K562 (cell line): Measurements from ENCODE around the gene ZNF280D. TPM values are rescaled to one million over a fixed set of nuclear protein-coding genes. Genes with fewer than 3 reads are reported as not detected.

Source experiments
- ATAC-seq: fragments of 200-7000 bp; cut with Tn5 transposase; 3 replicates; pipeline ENCODE4 v1.9.1; 2020; ENCODE audit warnings: moderate library complexity
- BruUV-seq: library from RNA; stranded (reverse); fragments of 400-500 nt; replicated peaks from 2 replicates; lab custom pipeline; 2021; lab: Mats Ljungman, UMichigan
- CTCF ChIA-PET: fragments of 300-600 bp; formaldehyde crosslinking; extraction: SDS; loops from one replicate; lab custom pipeline; 2021; ENCODE audit warnings: low intra/inter-chr PET ratio; lab: Yijun Ruan, JAX
- POLR2A ChIA-PET: fragments of 300-600, 350-650 bp; sonication (Branson Sonifier 250); formaldehyde crosslinking; extraction: SDS; loops from one replicate; lab custom pipeline; 2021; ENCODE audit warnings: antibody characterized with exemption, inconsistent platforms; lab: Yijun Ruan, JAX
- DNase-seq, 4 experiments: peaks; one replicate each; pipeline versions ENCODE4 v3.0.0 to v3.0.0-alpha.2; 2011 to 2018; ENCODE audit warnings: low spot score in 3 of 4, mixed read lengths in 3 of 4; ENCODE audit errors: extremely low read depth in 1 of 4
- FAIRE-seq: peaks from 2 replicates; lab custom pipeline; 2011; peaks lifted over from hg19 to GRCh38; lab: Jason Lieb, UNC
- H2AFZ ChIP-seq: 2 replicates; pipeline ENCODE4 v1.6.0; 2011; ENCODE audit warnings: low read depth, low read length, control low read depth, inconsistent platforms
- H3K27ac ChIP-seq: fragments of 200-600 bp; 3 replicates; pipeline ENCODE4 v1.8.0; 2011; ENCODE audit warnings: low read depth, mild to moderate bottlenecking, control low read depth, inconsistent platforms, low read length, moderate library complexity, mixed read lengths; ENCODE audit errors: extremely low read depth
- H3K27me3 ChIP-seq, 2 experiments: fragments of 300-600 bp in 1 of 2; 2 replicates in 1 of 2; 3 replicates in 1 of 2; pipeline versions ENCODE4 v1.6.0 to v1.8.0; 2011; ENCODE audit warnings: inconsistent platforms in 2 of 2, low read length in 2 of 2, mild to moderate bottlenecking in 1 of 2, mixed read lengths in 1 of 2, moderate library complexity in 1 of 2; ENCODE audit not compliant: control insufficient read depth in 2 of 2, insufficient read depth in 2 of 2
- H3K36me3 ChIP-seq: fragments of 300-600 bp; 3 replicates; pipeline ENCODE4 v1.8.0; 2011; ENCODE audit warnings: mild to moderate bottlenecking, low read length, inconsistent platforms; ENCODE audit not compliant: control insufficient read depth, insufficient read depth
- H3K4me1 ChIP-seq, 2 experiments: fragments of 200-600 bp in 1 of 2; replicated peaks in 1 of 2; 2 replicates in 1 of 2; 3 replicates in 1 of 2; pipeline versions ENCODE4 v1.5.1 to v1.8.0; 2011; ENCODE audit warnings: inconsistent platforms in 2 of 2, low read length in 2 of 2, mild to moderate bottlenecking in 1 of 2, mixed read lengths in 1 of 2, moderate library complexity in 1 of 2; ENCODE audit not compliant: control insufficient read depth in 2 of 2, insufficient read depth in 2 of 2
- H3K4me2 ChIP-seq: 2 replicates; pipeline ENCODE4 v1.6.1; 2011; ENCODE audit warnings: low read length, control low read depth, inconsistent platforms, mixed read lengths; ENCODE audit not compliant: insufficient read depth
- H3K4me3 ChIP-seq: fragments of 200-600 bp; sonication (generic), shearing (Covaris generic); 2 replicates; pipeline ENCODE4 v1.5.1; 2016; ENCODE audit warnings: control low read depth, inconsistent platforms
- H3K79me2 ChIP-seq: fragments of 200-600 bp; 3 replicates; pipeline ENCODE4 v1.8.0; 2011; ENCODE audit warnings: low read length, inconsistent platforms; ENCODE audit not compliant: control insufficient read depth, insufficient read depth
- H3K9ac ChIP-seq, 2 experiments: 2 replicates each; pipeline versions ENCODE4 v1.6.0 to v1.6.1; 2011; ENCODE audit warnings: low read depth in 2 of 2, low read length in 2 of 2, control low read depth in 1 of 2, inconsistent platforms in 1 of 2, mild to moderate bottlenecking in 1 of 2, mixed read lengths in 1 of 2; ENCODE audit not compliant: insufficient read depth in 1 of 2
- H3K9me1 ChIP-seq: one replicate; pipeline ENCODE4 v1.6.0; 2011; ENCODE audit warnings: inconsistent platforms, mild to moderate bottlenecking, low read length, moderate library complexity; ENCODE audit not compliant: control insufficient read depth, insufficient read depth
- H3K9me3 ChIP-seq: replicated peaks from 2 replicates; pipeline ENCODE4 v1.5.1; 2011; ENCODE audit warnings: low read depth, low read length, inconsistent platforms; ENCODE audit not compliant: control insufficient read depth, insufficient read depth
- H4K20me1 ChIP-seq: replicated peaks from 2 replicates; pipeline ENCODE4 v1.6.1; 2011; ENCODE audit warnings: low read length, inconsistent platforms, mixed read lengths; ENCODE audit not compliant: control insufficient read depth, insufficient read depth
- ARID1B ChIP-seq: fragments of 450-650 bp; IDR thresholded peaks from 2 replicates; pipeline ENCODE4 v1.6.1; 2016; ENCODE audit warnings: antibody characterized with exemption, mild to moderate bottlenecking, inconsistent platforms
- ATF3 ChIP-seq, 2 experiments: fragments of 450-650 bp in 1 of 2; sonication (generic) in 1 of 2; formaldehyde crosslinking in 1 of 2; IDR thresholded peaks in 1 of 2; conservative IDR thresholded peaks in 1 of 2; 2 replicates each; pipeline versions ENCODE4 v1.6.1 to v1.8.1; 2016 to 2023; ENCODE audit warnings: mild to moderate bottlenecking in 2 of 2, moderate library complexity in 2 of 2, inconsistent platforms in 1 of 2, missing genetic modification reagents in 1 of 2
- BHLHE40 ChIP-seq: IDR thresholded peaks from 2 replicates; pipeline ENCODE4 v1.6.1; 2011; ENCODE audit warnings: low read length, improper control_type of control experiment
- BRF2 ChIP-seq: IDR thresholded peaks from 3 replicates; pipeline ENCODE4 v1.6.1; 2011; ENCODE audit warnings: borderline replicate concordance, mild to moderate bottlenecking; ENCODE audit not compliant: insufficient read length, insufficient read depth
- C11orf30 ChIP-seq: fragments of 450-650 bp; IDR thresholded peaks from 2 replicates; pipeline ENCODE4 v1.6.1; 2016; ENCODE audit warnings: low read depth, mild to moderate bottlenecking
- CBX2 ChIP-seq: fragments of 200-600 bp; sonication (generic); IDR thresholded peaks from one replicate; pipeline ENCODE4 v1.6.1; 2012; ENCODE audit warnings: mild to moderate bottlenecking, low read length, inconsistent platforms; ENCODE audit not compliant: insufficient read depth, poor library complexity, severe bottlenecking
- DPF2 ChIP-seq: fragments of 450-650 bp; IDR thresholded peaks from 2 replicates; pipeline ENCODE4 v1.6.1; 2016
- ETV6 ChIP-seq, 3 experiments: fragments of 150-350 bp in 1 of 3; sonication (generic) in 1 of 3; formaldehyde crosslinking in 1 of 3; IDR thresholded peaks; 2 replicates each; pipeline versions ENCODE4 v1.6.1 to v1.8.0; 2014 to 2022; ENCODE audit warnings: borderline replicate concordance in 2 of 3, low read depth in 2 of 3, antibody characterized with exemption in 1 of 3, low read length in 1 of 3, mild to moderate bottlenecking in 1 of 3, missing genetic modification reagents in 1 of 3
- EZH2 ChIP-seq: IDR thresholded peaks from 2 replicates; pipeline ENCODE4 v1.6.1; 2012; ENCODE audit warnings: low read depth, mild to moderate bottlenecking, inconsistent platforms, low read length, borderline replicate concordance
- FOXK2 ChIP-seq, 2 experiments: fragments of 450-650 bp; IDR thresholded peaks in 1 of 2; conservative IDR thresholded peaks in 1 of 2; 2 replicates each; pipeline ENCODE4 v1.6.1; 2016; ENCODE audit warnings: low read depth in 2 of 2, mild to moderate bottlenecking in 1 of 2
- HLTF ChIP-seq: fragments of 450-650 bp; IDR thresholded peaks from 2 replicates; pipeline ENCODE4 v1.6.1; 2016
- JUN ChIP-seq, 2 experiments: sonication (generic) in 1 of 2; formaldehyde crosslinking in 1 of 2; IDR thresholded peaks; 2 replicates each; pipeline versions ENCODE4 v1.6.1 to v1.8.0; 2012 to 2022; ENCODE audit warnings: borderline replicate concordance in 2 of 2, mild to moderate bottlenecking in 2 of 2, improper control_type of control experiment in 1 of 2, low read depth in 1 of 2, low read length in 1 of 2, missing genetic modification reagents in 1 of 2
- MAFK ChIP-seq: IDR thresholded peaks from 2 replicates; pipeline ENCODE4 v1.6.1; 2011; ENCODE audit warnings: low read length, improper control_type of control experiment
- MYNN ChIP-seq, 2 experiments: sonication (generic); formaldehyde crosslinking in 1 of 2; IDR thresholded peaks; 2 replicates each; pipeline versions ENCODE4 v1.5.0 to v1.6.1; 2016 to 2020; ENCODE audit warnings: antibody characterized with exemption in 1 of 2, missing genetic modification reagents in 1 of 2
- RAD51 ChIP-seq: fragments of 450-650 bp; IDR thresholded peaks from 2 replicates; pipeline ENCODE4 v1.7.1; 2016; ENCODE audit warnings: low read depth, mild to moderate bottlenecking, borderline replicate concordance
- RBM34 ChIP-seq: fragments of 200-400 bp; formaldehyde crosslinking; IDR thresholded peaks from 2 replicates; pipeline ENCODE4 v1.6.1; 2018; ENCODE audit warnings: low read length, borderline replicate concordance; ENCODE audit not compliant: insufficient read depth
- SMARCE1 ChIP-seq: fragments of 450-650 bp; IDR thresholded peaks from 2 replicates; pipeline ENCODE4 v1.7.1; 2016; ENCODE audit warnings: mild to moderate bottlenecking
- TFAP4 ChIP-seq: sonication (generic); formaldehyde crosslinking; IDR thresholded peaks from 2 replicates; pipeline ENCODE4 v1.8.0; 2022; ENCODE audit warnings: missing genetic modification reagents, mild to moderate bottlenecking, moderate library complexity, borderline replicate concordance
- ZSCAN32 ChIP-seq: fragments of 450-650 bp; formaldehyde crosslinking; IDR thresholded peaks from 2 replicates; pipeline ENCODE4 v1.4.0; 2020; ENCODE audit warnings: mild to moderate bottlenecking, moderate library complexity
- WGBS: fragments of 100-300 bp; shearing (Covaris generic); methylation state at CpG from one replicate; pipeline ENCODE4 v1.1.6; 2016; ENCODE audit warnings: low coverage, mixed read lengths; ENCODE audit not compliant: insufficient coverage; ENCODE audit errors: missing lambda C conversion rate; 5-methylcytosine and 5-hydroxymethylcytosine counted together
- in situ Hi-C: fragments of 300-500 bp; cut with MboI; formaldehyde crosslinking; loops from 4 replicates; pipeline ENCODE4 v1.15.0; 2018; ENCODE audit warnings: inconsistent platforms, mixed read lengths
- intact Hi-C: fragments of 100-400 bp; cut with micrococcal nuclease; formaldehyde crosslinking; loops from 2 replicates; pipeline ENCODE4 v1.14.2; 2022
- polyA plus RNA-seq, 8 experiments: library from polyadenylated mRNA; depleted of rRNA in 4 of 8; stranded (reverse) in 5 of 8; unstranded in 3 of 8; fragments of >200 nt; fragmentation: Nextera tagmentation in 2 of 8; fragmentation: Illumina TruSeq in 1 of 8; extraction: Ambion mirVana in 2 of 8; extraction: Trizol in 1 of 8; gene quantifications; 2 replicates each; pipeline versions ENCODE4 v1.2.1 to v1.2.3, GENCODE V29; 2011 to 2014; ENCODE audit warnings: inconsistent platforms in 1 of 8, missing spikeins in 1 of 8
- total RNA-seq, 7 experiments: library from RNA; depleted of rRNA in 6 of 7; stranded (reverse); fragments of >200 nt in 6 of 7; fragmentation: Illumina TruSeq in 2 of 7; extraction: Trizol in 2 of 7; gene quantifications; 2 replicates each; pipeline versions ENCODE4 v1.2.1 to v1.2.3, GENCODE V29; 2011 to 2021; ENCODE audit warnings: low replicate concordance in 1 of 7

Gene ZNF280D
- total and polyA plus RNA-seq, 9 of the 15 experiments (the other 6 are each of a cell fraction or from before 2014, with no cell fraction given) = 8.3 to 21.8 (median 18.4) TPM

- Histone ChIP-seq H2AFZ (no peak overlapping the region), H3K4me1 (no peaks in the 10 kb centered on the region; a peak in 1 of 5 replicates), H3K27ac (no peak overlapping the region), H3K9me1 (no peaks in the 10 kb centered on the region), H4K20me1 (no peaks in the 10 kb centered on the region), H3K27me3 (no peaks in the 10 kb centered on the region), H3K79me2 (no peaks in the 10 kb centered on the region), H3K9ac (no peak overlapping the region), H3K9me3 (no peaks in the 10 kb centered on the region), H3K4me2 (no peak overlapping the region), H3K4me3 (no peak overlapping the region), H3K36me3 (no peaks in the 10 kb centered on the region)
- CTCF ChIA-PET = no interaction called here
- in situ Hi-C loops = no loop called here
- no peak for ATAC-seq
- intact Hi-C loops = no loop called here
- no peak for DNase-seq
- no TSS peak for BruUV-seq
- POLR2A ChIA-PET = interaction anchor here (0.6 to 0.7 kb wide), 3 partner anchors 20 to 557 kb away, joined by 3 read pairs; no protein-coding TSS in a partner anchor
- no peak for FAIRE-seq
- 27% methylated on average over 1 of the region's 1 CpG for WGBS
- TF ChIP-seq MAFK = peak; percentile 47; the same call in 1 of the 2 replicates
- no peak for TF ChIP-seq ETV6 (IDR thresholded peaks at IDR 0.05; ENCODE audit: borderline replicate concordance in 1 of 2, low read depth in 2 of 2, low read length in 1 of 2)
- TF ChIP-seq ETV6 (CRISPR knock-in tag; IDR thresholded peaks at IDR 0.05; ENCODE audit: borderline replicate concordance) = no peak
- no peak for TF ChIP-seq MYNN (IDR thresholded peaks at IDR 0.05)
- no peak for TF ChIP-seq MYNN (CRISPR knock-in tag; IDR thresholded peaks at IDR 0.05)
- TF ChIP-seq ARID1B = peak; percentile 77
- no peak for TF ChIP-seq RBM34
- TF ChIP-seq ATF3 (IDR thresholded peaks at IDR 0.05) = peak; percentile 87
- no peak for TF ChIP-seq ATF3 (CRISPR knock-in tag; conservative IDR thresholded peaks at IDR 0.05)
- TF ChIP-seq EZH2 = no peak
- TF ChIP-seq BHLHE40 = no peak
- TF ChIP-seq HLTF = no peak
- TF ChIP-seq ZSCAN32 (CRISPR knock-in tag) = no peak
- peak; percentile 70; the same call in 1 of the 2 replicates for TF ChIP-seq DPF2
- peak; percentile 50; the same call in 1 of the 2 replicates for TF ChIP-seq C11orf30
- no peak for TF ChIP-seq RAD51
- no peak for TF ChIP-seq BRF2
- 0 out of 4 replicates have a peak, but pooled peaks of 1 of the 2 experiments have one; percentile 46 for TF ChIP-seq FOXK2 (conservative IDR thresholded peaks at IDR 0.05 in 1 of 2, IDR thresholded peaks at IDR 0.05 in 1 of 2; ENCODE audit: low read depth in 2 of 2)
- peak; percentile 58; the same call in 1 of the 2 replicates for TF ChIP-seq SMARCE1
- TF ChIP-seq TFAP4 (CRISPR knock-in tag) = no peak
- TF ChIP-seq JUN (IDR thresholded peaks at IDR 0.05; ENCODE audit: borderline replicate concordance, low read depth, low read length) = 0 out of 2 replicates have a peak, but pooled peaks have one; percentile 56
- no peak for TF ChIP-seq JUN (CRISPR knock-in tag; IDR thresholded peaks at IDR 0.05; ENCODE audit: borderline replicate concordance)
- TF ChIP-seq CBX2 = no peak
Measured at GRCh38 chr15:56767315-56767714, 34.0 kb upstream of the ZNF280D start.
